Peyer's patch (tissue), 4 donors: ENCODE data around the gene PRR15L.
A peak's percentile ranks its signal among the peaks of the same experiment; 100 is the strongest.

Experiments used
- POLR2A ChIP-seq, 2 donors: fragments of 450-650 bp; IDR thresholded peaks; one replicate each; pipeline ENCODE4 v1.5.1; 2017; ENCODE audit warnings: antibody characterized with exemption in 2 of 2, mild to moderate bottlenecking in 2 of 2, moderate library complexity in 2 of 2
- TF ChIP-seq, protein P1 (sequence below), 6 experiments: fragments of 450-650 bp in 4 of 6; fragments of 200-600 bp in 2 of 6; sonication (generic) in 1 of 6; IDR thresholded peaks; one replicate each; pipeline ENCODE4 v1.5.1; 2017 to 2019; ENCODE audit warnings: antibody characterized with exemption in 6 of 6, mild to moderate bottlenecking in 3 of 6, moderate library complexity in 1 of 6

DNA sequence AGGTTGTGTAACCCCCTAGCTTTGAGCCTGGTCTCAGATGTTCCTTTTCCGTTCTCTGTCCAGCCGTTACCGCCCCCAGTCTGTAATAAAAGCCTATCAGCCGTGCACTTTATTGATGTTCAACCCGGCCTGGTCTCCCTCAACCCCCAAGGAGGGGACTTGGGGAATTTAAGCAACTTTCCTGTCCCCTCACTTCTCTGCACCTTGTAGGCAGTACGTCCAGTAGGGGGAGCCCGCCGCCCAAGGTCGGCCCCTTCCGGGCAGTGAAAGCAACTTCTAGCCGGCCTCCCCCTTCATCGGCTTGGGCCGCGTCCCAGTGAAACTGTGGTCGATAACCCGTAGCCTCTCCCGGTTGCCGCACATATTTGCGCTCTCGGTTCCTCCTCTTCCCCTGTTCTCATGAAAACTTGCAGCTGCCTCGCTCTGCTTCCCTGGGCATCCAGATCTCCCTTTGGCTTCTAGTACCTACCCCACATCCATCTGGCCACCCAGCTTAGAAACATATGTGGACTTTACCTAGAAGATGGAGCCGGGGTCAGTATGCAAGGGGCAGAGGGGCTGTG is 8.4 kb downstream of the PRR15L start:
- TF ChIP-seq, protein P1, sequence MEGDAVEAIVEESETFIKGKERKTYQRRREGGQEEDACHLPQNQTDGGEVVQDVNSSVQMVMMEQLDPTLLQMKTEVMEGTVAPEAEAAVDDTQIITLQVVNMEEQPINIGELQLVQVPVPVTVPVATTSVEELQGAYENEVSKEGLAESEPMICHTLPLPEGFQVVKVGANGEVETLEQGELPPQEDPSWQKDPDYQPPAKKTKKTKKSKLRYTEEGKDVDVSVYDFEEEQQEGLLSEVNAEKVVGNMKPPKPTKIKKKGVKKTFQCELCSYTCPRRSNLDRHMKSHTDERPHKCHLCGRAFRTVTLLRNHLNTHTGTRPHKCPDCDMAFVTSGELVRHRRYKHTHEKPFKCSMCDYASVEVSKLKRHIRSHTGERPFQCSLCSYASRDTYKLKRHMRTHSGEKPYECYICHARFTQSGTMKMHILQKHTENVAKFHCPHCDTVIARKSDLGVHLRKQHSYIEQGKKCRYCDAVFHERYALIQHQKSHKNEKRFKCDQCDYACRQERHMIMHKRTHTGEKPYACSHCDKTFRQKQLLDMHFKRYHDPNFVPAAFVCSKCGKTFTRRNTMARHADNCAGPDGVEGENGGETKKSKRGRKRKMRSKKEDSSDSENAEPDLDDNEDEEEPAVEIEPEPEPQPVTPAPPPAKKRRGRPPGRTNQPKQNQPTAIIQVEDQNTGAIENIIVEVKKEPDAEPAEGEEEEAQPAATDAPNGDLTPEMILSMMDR (IDR thresholded peaks at IDR 0.05): peak; percentile 69 to 95 (median 91)
- peak; percentile 15 to 31 for TF ChIP-seq POLR2A (IDR thresholded peaks at IDR 0.05)
